A549 (cell line): ENCODE measurements around the gene DPP10.

Experiments
- CTCF ChIP-seq: fragments of >200 bp; sonication (Bioruptor Twin); formaldehyde crosslinking; IDR thresholded peaks from 3 replicates; pipeline ENCODE4 v1.5.1; 2016
- MYC ChIP-seq: IDR thresholded peaks from 2 replicates; pipeline ENCODE4 v1.6.1; 2012; ENCODE audit warnings: mild to moderate bottlenecking, inconsistent platforms, low read length, improper control_type of control experiment, borderline replicate concordance
- POLR2A ChIP-seq: IDR thresholded peaks from 2 replicates; pipeline ENCODE4 v1.6.1; 2012; ENCODE audit warnings: mild to moderate bottlenecking, low read length
- SMC3 ChIP-seq: fragments of >200 bp; sonication (Bioruptor Twin); formaldehyde crosslinking; IDR thresholded peaks from 3 replicates; pipeline ENCODE4 v1.6.1; 2018; ENCODE audit warnings: inconsistent platforms

- TF ChIP-seq CTCF (no peak), POLR2A (no peak), SMC3 (no peak), MYC (no peak)
Measured at GRCh38 chr2:114700440-114700839, 258.0 kb downstream of the DPP10 start.
